Activated naive CD4-positive, alpha-beta T cell (primary cell): ENCODE results near the gene TJP1.

Experiments
- DNase-seq, 4 experiments: peaks; one replicate each; lab custom pipeline; 2025; lab: John Stamatoyannopoulos, UW

The TJP1 gene

DNA sequence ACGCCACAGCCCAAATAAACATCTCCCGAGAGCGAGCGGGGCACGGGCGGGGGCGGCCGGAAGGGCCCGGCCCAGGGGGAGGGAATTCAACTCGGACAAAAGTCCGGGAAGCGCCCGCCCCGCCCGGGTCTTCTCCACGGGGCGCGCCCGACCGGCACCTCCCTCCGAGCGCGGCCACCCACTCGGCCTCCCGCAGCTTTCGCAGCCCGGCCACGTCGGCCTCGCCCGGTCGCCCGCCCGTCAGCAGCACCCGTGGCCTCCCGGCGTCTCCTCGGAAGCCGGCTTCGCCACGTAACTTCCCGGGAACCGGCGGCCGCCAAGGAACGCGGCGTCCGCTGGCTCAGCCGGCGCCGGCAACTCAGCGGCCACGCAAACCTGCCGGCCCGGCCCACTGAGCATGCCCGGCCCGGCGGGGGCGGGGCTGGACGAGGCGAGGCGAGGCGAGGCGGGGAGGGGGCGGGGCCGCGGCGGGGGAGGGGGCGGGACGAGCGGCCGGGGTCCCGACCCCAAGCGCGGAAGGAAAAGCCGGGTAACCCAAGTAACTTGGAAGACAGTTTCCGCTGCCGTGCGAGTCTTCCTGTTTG, at the start of gene TJP1:
TSS of gene TJP1 (minus strand) at position 369 of the 584 bp plus-strand sequence. CDS start 440 bp downstream, outside the sequence.
- no peak for DNase-seq

DNA sequence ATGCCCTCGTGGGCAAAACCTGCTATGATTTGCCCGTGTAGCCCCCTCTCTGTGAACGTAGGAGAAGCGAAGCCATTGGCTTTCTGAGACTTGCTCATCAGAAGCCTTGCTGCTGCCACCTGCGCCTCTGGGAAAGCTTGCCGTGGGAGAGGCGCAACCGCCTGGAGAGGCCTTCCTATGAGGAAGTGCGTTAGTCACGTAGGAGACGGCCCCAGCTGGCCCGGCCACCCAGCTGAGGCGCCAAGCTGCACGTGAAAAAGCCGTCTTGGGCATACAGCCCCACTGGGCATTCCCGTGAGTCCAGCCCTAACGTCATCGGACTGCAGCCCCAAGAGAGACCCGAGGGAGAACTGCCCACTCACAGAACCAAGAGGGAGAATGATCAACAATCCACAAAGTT, 49.1 kb upstream of the TJP1 start:
- DNase-seq: no peak

DNA sequence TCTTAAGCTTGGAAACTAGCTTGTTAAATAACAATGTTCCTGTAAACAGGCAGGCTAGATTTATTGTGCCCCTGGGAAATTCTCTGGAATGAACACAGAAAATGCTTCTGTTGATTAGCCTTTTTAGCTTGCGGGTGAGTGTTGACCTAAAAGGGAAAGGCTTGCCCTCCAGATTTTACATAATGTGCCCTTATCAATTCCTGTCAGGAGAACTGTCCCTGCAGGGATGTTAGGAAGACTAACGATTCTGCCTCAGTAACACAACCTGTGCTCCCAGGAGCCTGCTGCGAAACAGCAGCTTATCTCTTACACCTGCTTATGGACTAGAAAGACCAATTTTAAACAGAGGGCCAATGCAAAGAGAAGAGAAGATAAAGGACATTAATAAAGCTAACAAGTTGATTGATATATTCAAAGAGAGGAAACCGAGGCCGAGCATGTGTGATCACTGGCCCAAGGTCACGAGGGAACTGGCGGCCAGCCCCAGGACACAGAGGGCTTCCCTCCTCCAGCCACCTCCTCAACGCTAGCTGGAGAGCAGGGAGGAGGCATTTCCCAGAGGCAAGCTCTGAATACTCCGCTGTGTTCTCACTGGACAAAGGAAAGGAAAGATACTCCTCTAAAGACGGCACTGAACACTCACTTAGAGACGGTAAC, 48.4 kb upstream of the TJP1 start:
- no peak for DNase-seq

DNA sequence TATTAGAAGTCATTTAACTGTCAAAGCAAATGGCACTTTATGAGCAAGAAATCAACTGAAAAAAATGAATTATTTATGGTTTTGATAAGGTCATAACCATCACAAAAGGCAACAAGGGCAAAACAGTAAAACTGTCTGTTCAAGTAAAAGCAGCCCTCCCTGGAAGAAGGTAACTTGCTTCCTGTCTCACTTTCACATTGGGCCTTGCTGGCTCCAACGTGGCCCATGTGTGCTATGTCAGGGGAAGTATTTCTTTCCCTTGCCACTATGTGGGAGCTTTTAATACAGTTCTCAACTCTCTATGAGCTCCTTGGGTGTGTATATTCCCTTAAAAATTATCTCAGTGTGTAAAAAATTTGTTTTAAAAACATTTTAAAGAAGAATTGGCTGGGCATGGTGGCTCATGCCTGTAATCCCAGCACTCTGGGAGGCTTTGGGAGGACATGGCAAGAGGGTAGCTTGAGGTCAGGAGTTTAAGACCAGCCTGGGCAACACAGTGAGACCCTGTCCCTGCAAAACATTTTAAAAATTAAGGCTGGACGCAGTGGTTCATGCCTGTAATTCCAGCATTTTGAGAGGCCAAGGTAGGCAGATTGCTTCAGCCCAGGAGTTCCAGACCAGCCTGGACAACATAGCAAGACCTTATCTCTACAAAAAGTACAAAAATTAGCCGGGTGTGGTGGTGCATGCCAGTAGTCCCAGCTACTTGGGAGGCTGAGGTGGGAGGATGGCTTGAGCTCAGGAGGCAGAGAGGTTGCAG, 45.2 kb upstream of the TJP1 start:
- DNase-seq: no peak

DNA sequence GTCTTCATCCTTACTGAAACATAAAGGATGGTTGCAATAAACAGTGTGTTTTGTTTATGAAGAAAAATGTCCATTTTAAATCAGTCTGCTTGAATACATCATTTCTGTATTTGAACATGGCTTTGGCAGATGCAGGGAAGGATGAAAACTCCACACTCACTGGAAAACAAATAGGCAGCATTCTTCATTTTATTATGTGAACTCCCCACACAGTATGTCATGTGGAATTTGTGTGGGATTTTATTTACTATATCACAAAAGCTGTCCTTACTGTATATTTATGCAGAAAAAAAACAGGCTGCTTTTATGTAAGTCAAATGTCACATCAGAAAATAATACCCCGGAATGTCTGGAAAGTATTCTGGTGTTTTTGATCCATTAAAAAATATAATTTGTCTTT, 44.1 kb upstream of the TJP1 start:
- no peak for DNase-seq

DNA sequence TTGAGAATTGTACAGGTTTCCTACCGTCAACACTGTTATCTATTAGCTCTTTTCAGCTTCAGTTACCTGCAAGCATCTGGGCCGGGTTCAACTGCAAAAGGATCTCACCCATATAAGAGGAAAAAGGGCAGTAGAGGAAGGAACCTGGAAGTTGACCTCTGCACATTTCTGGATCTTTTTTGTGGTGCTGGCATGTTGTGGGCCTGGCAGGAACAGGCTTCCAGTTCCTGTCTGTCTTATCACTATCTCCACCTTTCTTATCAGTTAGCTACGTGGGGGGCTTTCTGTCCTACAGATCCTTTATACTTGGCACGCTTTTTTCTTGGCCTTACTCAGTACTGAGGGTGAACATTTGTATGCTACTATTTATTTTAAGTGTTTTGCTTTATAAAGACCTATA, 42.2 kb upstream of the TJP1 start:
- no peak for DNase-seq

DNA sequence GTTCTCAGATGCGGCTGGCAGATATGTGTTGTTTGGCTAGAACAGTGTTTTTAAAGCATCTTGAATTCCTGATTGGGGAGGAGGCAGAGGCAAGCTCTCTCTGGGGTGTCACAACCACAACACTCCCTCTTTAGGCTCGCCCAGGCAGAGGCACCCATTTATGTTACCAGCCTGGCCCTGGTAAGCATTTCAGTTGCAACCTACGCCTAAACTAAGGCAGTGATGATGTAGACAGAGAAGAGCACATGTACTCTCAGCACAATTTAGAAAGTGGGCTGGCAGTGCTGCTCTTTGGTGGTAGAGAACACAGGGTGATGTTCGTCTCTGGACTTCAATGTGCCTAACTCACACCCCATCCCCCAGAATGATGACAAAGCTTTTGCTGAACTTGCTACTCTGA, 41.2 kb upstream of the TJP1 start:
- no peak for DNase-seq

DNA sequence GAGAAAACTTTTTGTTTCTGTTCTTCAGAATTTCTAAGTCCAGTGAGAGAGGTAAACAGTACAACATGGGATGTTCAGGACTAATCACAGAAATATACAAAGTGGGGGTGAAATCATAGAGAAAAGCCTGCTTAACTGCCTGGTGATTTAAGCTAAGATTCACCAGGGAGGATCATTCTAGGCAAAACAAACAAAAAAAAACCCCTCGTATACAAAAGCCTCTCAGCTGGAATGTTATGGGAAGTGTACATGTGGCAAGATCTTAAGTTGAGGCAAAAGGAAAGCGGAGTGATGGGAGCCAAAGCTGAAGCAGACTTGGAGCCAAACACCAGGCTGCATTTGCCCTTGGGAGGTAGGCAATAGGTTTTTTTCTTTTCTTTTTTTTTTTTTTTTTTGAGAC, 40.0 kb upstream of the TJP1 start:
- no peak for DNase-seq

DNA sequence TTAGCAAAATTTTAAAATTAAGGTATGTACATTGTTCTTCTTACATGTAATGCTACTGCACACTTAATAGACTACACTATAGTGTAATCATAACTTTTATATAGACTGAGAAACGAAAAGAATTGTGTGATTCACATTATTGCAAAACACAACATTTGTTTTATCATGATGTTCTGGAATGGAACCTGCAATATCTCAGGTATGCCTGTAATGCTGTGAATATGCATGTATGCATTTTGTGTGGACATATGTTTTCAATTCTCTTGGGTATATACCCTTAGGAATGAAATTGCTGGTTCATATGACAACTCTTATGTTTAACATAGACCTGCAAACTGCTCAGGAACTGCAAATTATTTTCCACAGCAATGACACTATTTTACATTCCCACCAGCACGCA, 38.6 kb upstream of the TJP1 start:
- no peak for DNase-seq

DNA sequence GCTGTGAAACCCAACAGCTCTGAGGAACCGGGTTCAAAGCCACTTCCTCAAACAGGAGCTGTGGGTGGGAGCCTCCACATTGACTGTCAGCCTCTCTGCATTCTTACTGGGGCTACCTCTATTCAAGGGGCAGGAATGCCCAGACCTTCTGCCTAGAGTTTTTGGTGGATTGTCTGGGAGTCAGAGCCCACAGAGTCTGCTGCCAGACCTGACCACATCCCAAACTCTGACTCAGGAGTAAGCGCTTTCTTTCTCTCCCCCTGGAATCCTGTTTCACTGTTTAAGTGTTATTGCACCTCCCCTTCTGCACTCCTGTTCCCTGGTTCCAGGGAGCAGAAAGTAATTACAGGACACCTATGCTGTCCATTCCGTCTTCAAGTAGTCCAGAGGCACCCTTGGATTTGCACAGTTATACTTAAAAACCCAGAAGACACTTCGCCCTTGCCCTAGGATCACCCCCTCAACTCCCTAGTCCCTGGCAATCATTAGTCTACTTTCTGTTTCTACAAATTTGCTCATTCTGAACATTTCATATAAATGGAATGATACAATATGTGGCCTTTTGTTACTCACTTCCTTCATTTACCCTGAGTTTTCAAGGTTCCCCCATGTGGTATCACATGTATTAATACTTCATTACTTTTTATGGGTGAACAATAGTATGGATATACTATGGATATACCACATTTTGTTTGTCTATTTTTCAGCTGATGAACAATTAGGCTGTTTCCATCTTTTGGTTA, 37.9 kb upstream of the TJP1 start:
- no peak for DNase-seq

DNA sequence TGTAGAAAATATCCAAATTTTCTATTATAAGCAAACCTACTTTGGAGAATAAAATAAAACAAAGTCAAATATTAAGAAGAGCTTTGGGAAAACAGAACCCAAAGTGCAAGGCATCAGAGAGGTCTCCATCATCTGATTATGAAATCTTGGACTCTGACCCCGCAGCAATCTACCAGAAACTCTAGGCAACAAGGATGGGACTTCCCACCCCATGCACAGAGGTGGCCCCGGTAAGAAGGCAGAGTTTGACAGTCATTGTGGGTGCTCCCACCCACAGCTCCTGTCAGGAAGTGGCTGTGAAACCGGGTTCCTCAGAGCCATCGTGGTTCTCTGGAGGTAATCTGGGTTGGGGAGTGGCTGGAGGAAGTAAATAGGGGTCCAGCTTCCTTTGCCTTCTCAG, 37.0 kb upstream of the TJP1 start:
- no peak for DNase-seq

DNA sequence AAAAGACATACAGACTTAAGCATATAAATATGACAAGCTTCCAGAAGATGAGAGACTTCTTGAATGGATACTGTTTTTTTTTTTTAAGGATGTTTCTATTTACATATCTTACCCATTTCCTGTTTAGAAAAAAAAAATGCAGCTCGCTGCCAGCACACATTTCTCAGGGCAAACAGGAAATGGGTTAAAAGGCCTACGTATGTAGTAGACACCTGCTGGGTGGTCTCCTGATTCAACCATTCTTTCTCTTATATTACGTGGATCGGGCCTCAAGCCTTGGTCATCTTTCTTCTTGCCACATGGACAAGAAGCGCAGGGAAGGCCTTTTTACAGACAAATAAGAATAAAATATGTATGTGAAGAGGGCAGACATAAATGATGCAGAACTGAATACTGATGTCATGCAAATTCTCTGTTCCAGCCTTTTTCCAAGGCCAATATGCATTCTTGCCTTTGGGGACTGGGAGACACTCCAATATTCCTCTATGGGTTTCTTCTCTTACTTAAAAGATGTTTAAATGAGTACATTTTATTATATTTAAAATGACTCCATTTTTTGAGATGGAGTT, 35.0 kb upstream of the TJP1 start:
- DNase-seq: no peak

DNA sequence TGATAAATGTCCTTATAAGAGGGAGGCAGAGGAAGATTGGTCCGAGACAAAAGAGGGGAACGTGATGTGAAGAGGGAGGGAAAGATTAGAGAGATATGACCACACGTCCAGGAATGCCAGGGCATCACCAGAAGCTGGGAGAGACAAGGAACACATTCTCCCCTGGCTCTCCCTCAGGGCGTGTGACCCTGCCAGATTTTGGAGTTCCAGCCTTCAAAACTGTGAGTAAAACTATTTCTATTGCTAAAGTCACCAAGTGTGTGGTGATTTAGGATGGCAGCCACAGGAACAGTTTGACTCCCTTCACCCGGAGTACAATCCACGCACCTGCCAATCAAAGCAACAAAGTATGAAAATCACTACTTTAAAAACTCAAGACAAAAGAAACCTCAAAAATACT, 32.1 kb upstream of the TJP1 start:
- no peak for DNase-seq

DNA sequence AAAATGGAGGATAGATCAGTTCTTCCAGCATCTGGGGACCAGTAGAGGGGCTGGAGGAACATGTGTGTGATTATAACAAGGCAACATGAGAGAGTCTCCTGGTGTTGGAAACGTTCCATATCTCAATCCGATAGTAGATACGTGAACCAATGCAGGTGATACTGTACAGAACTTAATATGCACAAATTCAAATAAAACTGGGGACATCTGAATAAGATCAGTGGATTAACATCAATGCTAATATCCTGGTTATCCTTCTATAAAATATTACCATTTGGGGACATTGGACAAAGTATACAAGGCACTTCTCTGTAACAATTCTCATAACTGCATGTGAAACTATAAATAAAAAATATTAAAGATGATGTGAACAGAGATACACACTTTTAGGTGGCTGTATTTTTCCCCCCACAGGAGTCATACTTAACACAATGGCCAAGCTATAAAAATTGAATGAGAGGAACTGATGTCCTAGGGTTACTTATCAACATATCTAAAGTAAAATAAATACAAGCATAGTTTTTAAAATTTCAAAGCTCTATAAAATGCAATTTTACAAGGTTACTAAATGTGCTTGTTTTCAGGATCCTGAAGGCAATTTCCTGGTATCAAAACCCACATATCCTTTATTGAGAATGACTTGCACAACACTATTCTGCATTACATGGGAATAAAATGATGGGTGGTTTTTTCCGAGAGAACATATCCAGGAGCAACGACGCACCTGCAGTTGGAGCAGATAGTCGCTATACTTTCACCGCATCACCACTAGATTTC, 31.1 kb upstream of the TJP1 start:
- no peak for DNase-seq

DNA sequence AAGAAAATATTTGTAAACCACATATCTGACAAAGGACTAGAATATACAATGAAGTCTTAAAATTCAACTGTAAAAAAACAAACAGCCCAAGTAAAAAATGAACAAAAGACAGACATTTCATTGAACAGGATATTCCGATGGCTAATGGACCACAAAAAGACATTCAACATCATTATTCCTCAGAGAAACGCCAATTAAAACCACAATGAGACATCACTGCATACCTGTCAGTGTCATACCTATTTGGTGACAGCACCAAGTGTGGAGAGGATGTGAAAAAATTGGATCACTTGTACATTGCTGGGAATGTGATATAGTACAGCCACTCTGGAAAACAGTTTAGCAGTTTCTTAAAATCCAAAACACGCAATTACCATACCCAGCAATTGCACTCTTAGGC, 29.9 kb upstream of the TJP1 start:
- DNase-seq: no peak

DNA sequence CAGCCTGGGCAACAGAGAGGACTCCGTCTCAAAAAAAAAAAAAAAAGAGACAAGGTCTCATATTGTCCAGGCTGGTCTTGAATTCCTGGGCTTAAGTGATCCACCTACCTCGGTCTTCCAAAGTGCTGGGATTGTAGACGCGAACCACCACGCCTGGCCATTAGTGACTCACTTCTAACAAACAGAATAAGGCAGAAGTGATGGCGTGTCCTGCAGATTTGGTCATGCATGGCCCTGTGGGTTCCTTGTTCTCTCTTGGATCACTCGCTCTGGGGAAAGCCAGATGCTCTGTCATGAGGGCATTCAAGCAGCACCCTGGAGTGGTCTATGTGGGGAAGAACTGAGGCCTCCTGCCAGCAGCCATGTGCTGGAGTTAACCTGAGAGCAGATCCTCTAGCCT, 27.4 kb upstream of the TJP1 start:
- DNase-seq: no peak

DNA sequence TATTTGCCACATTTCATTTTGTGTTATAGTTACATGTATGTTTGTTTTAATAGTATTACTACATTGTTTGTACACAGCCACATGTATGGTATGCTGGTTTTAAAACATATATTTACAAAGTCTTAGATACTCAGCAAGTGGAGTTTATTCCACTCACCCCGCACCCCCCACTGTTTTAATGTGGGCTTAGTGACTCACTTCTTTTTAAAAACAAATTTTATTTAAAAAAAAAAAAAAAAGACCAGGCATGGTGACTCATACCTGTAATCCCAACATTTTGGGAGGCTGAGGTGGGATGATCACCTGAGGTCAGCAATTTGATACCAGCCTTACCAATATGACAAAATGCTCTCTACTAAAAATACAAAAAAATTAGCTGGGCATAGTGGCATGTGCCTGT, 26.9 kb upstream of the TJP1 start:
- no peak for DNase-seq

DNA sequence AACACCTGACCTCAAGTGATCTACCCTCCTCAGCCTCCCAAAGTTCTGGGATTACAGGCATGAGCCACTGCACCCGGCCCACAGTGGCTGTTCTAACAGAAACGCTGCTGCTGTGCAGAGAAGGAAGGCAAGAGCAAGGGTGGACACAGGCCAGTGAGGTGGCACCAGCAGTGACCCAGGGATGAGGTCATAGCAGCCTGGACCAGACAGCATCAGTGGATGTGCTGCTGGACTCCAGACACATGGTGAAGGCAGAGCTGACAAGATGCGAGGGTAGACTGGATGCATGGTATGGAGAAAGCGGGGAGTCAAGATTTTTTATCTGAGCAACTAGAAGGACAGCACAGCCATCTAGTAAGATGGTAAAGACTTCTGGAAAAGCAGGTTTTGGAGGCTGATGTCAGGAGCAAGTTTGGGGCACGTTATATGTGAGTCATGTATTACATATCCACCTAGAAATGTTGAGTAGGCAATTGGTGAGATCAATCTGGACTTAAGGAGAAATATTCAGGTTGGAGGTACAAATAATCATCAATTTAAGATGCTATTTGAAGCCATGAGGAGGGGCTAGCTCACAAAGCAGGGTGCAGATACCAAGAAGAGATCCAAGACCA, 22.1 kb upstream of the TJP1 start:
- no peak for DNase-seq

DNA sequence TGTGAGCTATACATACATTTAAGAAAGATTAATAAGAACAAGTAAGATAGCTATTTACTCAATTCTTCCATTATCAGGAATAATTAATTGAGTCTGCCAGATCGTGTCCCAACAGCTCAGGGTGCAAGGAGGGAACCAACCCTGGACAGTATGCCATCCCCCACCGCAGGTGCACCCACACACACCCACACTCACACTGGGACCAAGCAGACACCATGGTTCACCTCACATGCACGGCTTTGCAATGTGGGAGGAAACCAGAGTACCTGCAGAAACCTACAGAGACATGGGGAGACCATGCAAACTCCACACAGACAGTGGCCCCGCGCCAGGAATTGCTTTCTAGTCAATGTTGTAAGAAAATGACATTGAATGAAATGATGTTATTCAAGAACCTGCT, 20.0 kb upstream of the TJP1 start:
- no peak for DNase-seq

DNA sequence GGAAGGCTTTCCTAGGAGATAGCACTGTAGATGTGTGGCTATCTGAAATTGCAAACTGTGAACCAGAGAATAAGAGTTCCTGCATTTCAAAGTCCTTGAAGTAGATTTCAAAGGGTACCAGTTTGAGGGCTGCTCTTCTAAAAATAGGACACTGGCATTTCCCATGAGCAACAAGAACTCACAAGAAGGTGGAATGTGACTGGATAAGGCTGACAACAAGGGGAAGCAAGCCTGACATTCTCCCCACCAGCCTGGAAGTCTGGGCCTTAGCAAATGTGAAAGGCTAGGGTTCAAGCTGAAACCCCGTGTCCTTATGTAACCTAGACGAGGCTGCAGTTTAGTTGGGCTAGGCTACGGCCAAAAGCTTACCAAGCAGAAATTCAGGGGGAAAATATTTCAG, 18.7 kb upstream of the TJP1 start:
- DNase-seq: no peak

DNA sequence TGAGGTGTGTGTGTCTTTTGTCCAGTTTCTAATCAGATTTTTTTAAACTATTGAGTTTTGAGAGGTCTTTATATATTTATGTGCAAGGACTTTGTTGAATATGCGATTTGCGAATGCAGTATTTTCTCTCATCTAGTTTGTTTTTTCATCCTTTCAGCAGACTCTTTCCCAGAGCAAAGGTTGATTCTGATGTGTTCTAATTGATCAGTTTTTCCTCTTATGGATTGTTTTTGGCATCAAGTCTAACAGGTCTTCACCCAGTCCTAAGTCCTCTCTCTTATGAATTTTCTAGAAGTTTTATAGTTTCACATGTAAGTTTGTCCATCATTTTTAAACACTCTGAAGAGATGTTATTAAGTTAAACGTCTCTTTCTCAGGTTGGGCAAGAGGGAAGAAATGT, 17.8 kb upstream of the TJP1 start:
- no peak for DNase-seq
